Spleen (tissue), 7 donors: ENCODE data around the gene ACOXL.
"Not testable (repeated sequence)": the region's sequence is repeated elsewhere in the genome, so short reads cannot be mapped to it uniquely, and the experiment has no call there.

Experiments
- CTCF ChIP-seq, 11 experiments: fragments of 200-600 bp in 7 of 11; fragments of 450-650 bp in 4 of 11; sonication (generic) in 4 of 11; IDR thresholded peaks in 8 of 11; conservative IDR thresholded peaks in 3 of 11; 1 replicate in 7 of 11; 2 replicates in 4 of 11; pipeline versions ENCODE4 v1.4.0 to v1.8.0; 2016 to 2021; ENCODE audit warnings: antibody characterized with exemption in 11 of 11, inconsistent platforms in 4 of 11, mild to moderate bottlenecking in 1 of 11
- POLR2AphosphoS5 ChIP-seq, 3 donors: sonication (generic); formaldehyde crosslinking; IDR thresholded peaks; one replicate each; pipeline ENCODE4 v1.5.1; 2017; ENCODE audit warnings: antibody characterized with exemption in 3 of 3
- donor health status: DM: no; HTN: no; CAD: no; lungs with moderate emphysema.
- donor health status: DM: no; HTN: no; CAD: no.
- donor health status: DM: no; HTN: no; CAD: no.

- TF ChIP-seq CTCF (IDR thresholded peaks at IDR 0.05 in 8 of 11, conservative IDR thresholded peaks at IDR 0.05 in 3 of 11); POLR2AphosphoS5 (IDR thresholded peaks at IDR 0.05): not testable (repeated sequence)
These were observed 44.4 kb upstream of the ACOXL start for GRCh38 chr2:110687775-110688484.
